NCI-H2196 treated with DMSO at 0.1 percent for 48 hours (cell line): ENCODE measurements around the gene YEATS2.
A peak's percentile ranks its signal among the peaks of the same experiment; 100 is the strongest.

ENCODE experiments used
- DNase-seq: peaks from one replicate; lab custom pipeline; 2025; ENCODE audit not compliant: unreplicated experiment; lab: John Stamatoyannopoulos, UW

Gene YEATS2

GRCh38 chr3:183810643-183811594, 113.3 kb downstream of the YEATS2 start:
- DNase-seq: no peak

- DNase-seq: no peak
Observed at GRCh38 chr3:183811638-183812037, 114.0 kb downstream of the YEATS2 start.

GRCh38 chr3:183812761-183813445, 115.3 kb downstream of the YEATS2 start:
- DNase-seq: peak; percentile 28

- DNase-seq: no peak
Observed at GRCh38 chr3:183814240-183814639, 116.6 kb downstream of the YEATS2 start.

- DNase-seq: no peak
Observed at GRCh38 chr3:183815563-183815940, 118.0 kb downstream of the YEATS2 start.

- no peak for DNase-seq
Observed at GRCh38 chr3:183815951-183816475, 118.4 kb downstream of the YEATS2 start.

GRCh38 chr3:183816681-183817510, 119.3 kb downstream of the YEATS2 start:
- no peak for DNase-seq

GRCh38 chr3:183817639-183818038, 120.0 kb downstream of the YEATS2 start:
- no peak for DNase-seq

- no peak for DNase-seq
Observed at GRCh38 chr3:183818041-183818620, 120.5 kb downstream of the YEATS2 start.

GRCh38 chr3:183818706-183819624, 121.4 kb downstream of the YEATS2 start:
- DNase-seq: no peak

- DNase-seq: no peak
Observed at GRCh38 chr3:183819831-183820230, 122.2 kb downstream of the YEATS2 start.

GRCh38 chr3:183822631-183823030, 125.0 kb downstream of the YEATS2 start:
- DNase-seq: no peak

GRCh38 chr3:183823963-183824362, 126.4 kb downstream of the YEATS2 start:
- DNase-seq: no peak

GRCh38 chr3:183824761-183825455, 127.3 kb downstream of the YEATS2 start:
- DNase-seq: no peak

GRCh38 chr3:183825456-183826161, 128.0 kb downstream of the YEATS2 start, which contains the start of gene MAP6D1:
Gene MAP6D1 (minus strand): TSS chr3:183825577. CDS start chr3:183825547, 30 bp downstream.
- peak; percentile 78 for DNase-seq

- peak; percentile 72 for DNase-seq
Observed at GRCh38 chr3:183826448-183827250, 129.1 kb downstream of the YEATS2 start.

- no peak for DNase-seq
Observed at GRCh38 chr3:183827809-183828537, 130.4 kb downstream of the YEATS2 start.
